Measurements from ENCODE around the gene PREB. TPM values are rescaled to one million over a fixed set of nuclear protein-coding genes. Genes with fewer than 3 reads are reported as not detected.
"Not testable (repeated sequence)": the region's sequence is repeated elsewhere in the genome, so short reads cannot be mapped to it uniquely, and the experiment has no call there.

PREB gene
- total RNA-seq, 1 donor from 2014 or later: 53.6 TPM

DNA sequence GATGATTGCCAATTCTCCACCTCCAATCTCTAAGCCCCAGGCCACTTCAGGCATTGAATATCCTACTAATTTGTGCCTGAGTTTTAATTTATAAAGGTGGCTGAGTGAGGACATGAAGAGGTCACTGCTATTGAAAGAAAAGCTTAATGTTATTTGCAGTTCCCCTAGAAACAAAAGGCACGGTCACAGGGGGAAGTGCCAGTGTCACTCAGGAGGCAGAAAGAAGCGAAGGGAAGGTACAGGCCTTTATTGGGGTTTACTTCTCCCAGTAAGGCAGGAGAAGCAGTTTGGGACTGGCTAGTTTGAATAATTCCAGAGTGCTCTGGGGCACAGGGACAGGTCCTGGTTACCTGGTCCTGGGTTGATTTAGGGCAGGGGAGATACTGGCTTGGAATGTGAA lies 12.5 kb downstream of the PREB start:
- Mint-ChIP-seq H3K9me3 (no peaks in the 10 kb centered on the region), H3K4me3 (peak overlapping the region; percentile 22), H3K27ac (no peak overlapping the region), H3K27me3 (peaks cover 67% of the 10 kb centered on the region), H3K36me3 (no peaks in the 10 kb centered on the region), H3K4me1 (ENCODE audit: unreplicated experiment) (peaks cover 13% of the 10 kb centered on the region)
- no peak for DNase-seq (ENCODE audit: extremely low spot score, unreplicated experiment)
- TF ChIP-seq, protein P1, sequence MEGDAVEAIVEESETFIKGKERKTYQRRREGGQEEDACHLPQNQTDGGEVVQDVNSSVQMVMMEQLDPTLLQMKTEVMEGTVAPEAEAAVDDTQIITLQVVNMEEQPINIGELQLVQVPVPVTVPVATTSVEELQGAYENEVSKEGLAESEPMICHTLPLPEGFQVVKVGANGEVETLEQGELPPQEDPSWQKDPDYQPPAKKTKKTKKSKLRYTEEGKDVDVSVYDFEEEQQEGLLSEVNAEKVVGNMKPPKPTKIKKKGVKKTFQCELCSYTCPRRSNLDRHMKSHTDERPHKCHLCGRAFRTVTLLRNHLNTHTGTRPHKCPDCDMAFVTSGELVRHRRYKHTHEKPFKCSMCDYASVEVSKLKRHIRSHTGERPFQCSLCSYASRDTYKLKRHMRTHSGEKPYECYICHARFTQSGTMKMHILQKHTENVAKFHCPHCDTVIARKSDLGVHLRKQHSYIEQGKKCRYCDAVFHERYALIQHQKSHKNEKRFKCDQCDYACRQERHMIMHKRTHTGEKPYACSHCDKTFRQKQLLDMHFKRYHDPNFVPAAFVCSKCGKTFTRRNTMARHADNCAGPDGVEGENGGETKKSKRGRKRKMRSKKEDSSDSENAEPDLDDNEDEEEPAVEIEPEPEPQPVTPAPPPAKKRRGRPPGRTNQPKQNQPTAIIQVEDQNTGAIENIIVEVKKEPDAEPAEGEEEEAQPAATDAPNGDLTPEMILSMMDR (conservative IDR thresholded peaks at IDR 0.05): no peak

DNA sequence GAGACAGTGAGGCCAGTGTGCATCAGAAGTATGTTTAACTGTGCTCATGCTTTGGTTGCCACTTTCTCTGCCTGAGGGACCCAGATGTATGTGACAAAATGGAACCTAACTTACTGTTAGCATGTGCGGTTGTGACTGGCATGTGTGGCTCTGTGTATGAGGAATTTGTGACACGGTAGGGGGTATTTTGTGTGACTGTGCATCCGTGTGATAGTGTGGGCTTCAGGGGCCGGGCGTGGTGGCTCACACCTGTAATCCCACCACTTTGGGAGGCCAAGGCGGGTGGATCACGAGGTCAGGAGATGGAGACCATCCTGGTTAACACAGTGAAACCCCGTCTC lies 15.1 kb downstream of the PREB start:
- H3K9me3 Mint-ChIP-seq; DNase-seq (ENCODE audit: extremely low spot score, unreplicated experiment); H3K27ac Mint-ChIP-seq; H3K4me1 Mint-ChIP-seq (ENCODE audit: unreplicated experiment); H3K36me3 Mint-ChIP-seq: not testable (repeated sequence)
- peak overlapping the region; percentile 86 for H3K4me3 Mint-ChIP-seq
- H3K27me3 Mint-ChIP-seq: peaks cover 75% of the 10 kb centered on the region

DNA sequence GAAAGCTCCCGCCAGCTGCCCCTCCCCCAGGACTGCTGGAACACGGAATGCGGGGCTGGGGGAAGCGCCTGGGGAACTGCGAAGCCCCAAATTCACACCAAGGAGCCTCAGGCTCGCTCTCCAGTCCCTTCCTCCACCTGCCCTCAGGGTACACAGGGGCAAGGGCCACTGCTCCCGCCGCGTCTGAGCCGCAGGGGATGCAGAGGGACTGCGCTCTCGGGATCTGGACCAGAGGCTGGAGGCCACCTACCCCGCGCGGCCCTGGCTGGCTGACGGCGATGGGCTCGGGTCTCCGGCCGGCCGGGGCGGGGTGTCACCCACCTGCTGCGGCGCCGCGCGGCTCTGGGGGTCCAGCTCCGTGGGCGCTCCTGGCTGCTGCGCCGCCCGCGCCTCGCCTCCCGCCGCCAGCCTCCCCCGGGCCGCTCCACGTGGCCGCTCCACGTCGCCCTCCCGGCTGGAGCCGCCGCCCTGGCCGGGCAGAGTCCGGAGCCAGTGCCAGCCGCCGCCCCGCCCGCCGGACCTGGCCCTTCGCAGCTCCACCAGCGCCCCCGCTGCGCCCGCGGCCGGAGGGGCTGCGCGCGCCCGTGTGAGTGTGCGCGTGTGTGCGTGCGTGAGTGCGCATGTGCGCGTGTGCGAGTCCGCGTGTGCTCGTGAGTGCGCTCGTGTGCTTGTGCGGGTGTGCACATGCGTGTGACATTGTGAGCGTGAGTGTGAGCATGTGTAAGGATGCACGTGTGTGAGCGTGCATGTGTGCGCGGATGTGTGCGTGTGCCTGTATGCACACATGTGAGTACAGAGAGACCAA lies 15.7 kb downstream of the PREB start, which contains the start of gene CGREF1:
CGREF1 (minus strand) TSS at position 604 of the 805 bp plus-strand sequence. CDS start 14,762 bp downstream, outside the sequence.
- no peaks in the 10 kb centered on the region for H3K9me3 Mint-ChIP-seq
- no peak within 1 kb of the TSS for H3K27ac Mint-ChIP-seq
- DNase-seq (ENCODE audit: extremely low spot score, unreplicated experiment): no peak
- H3K36me3 Mint-ChIP-seq: no peaks in the 10 kb centered on the region
- TF ChIP-seq, protein P1 (conservative IDR thresholded peaks at IDR 0.05): no peak
- H3K4me3 Mint-ChIP-seq: peak within 1 kb of the TSS; percentile 86
- H3K4me1 Mint-ChIP-seq (ENCODE audit: unreplicated experiment): peaks cover 9% of the 10 kb centered on the region
- H3K27me3 Mint-ChIP-seq: peaks cover 78% of the 10 kb centered on the region

DNA sequence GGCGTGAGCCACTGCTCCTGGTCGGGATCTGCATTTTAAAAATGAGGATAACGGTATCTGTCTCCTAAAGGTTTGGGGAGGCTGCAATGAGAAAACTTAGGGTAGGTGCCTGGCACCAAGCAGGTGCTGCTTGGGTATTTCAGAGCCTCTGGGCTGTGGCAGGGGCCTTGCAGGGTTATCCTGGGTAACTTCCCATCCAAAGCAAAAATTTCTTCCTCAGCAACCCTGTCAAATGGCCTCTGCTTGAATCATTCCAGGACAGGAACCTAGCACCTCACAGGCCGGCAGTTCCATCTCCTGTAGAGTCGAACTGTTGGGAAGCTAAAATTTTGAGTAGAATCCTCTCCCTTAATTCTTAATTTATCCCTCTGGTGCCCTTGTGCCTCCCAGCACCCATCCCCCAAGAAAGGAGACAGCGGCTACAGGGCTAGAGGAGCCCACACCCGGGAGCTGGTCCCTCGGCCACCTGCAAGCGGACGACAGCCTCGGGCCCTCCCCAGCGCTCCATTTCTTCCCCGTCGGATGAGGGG lies 16.4 kb downstream of the PREB start:
- Mint-ChIP-seq H3K27ac (no peak overlapping the region), H3K27me3 (peaks cover 79% of the 10 kb centered on the region), H3K4me1 (ENCODE audit: unreplicated experiment) (peaks cover 6% of the 10 kb centered on the region), H3K9me3 (no peaks in the 10 kb centered on the region), H3K36me3 (no peaks in the 10 kb centered on the region), H3K4me3 (peak overlapping the region; percentile 62)
- TF ChIP-seq, protein P1 (conservative IDR thresholded peaks at IDR 0.05): no peak
- DNase-seq (ENCODE audit: extremely low spot score, unreplicated experiment): no peak

DNA sequence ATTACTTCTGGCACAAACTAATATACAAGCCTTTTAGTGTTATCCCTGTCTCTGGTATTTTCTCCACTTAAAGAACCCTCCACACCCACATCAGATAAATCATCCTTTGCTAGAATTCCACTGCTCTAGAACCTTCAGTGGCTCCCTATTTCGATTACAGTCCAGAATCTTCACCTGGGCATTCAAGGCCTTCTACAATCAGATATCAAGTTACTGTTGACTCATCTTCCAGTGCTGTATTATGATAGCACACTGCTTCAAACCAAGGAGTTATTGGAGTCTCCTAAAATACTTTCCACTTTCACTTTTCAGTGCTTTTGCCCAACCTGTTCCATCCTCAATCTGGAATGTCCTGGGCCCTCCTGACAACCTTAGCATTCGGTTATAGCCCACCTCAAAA lies 18.9 kb downstream of the PREB start:
- Mint-ChIP-seq H3K4me1 (ENCODE audit: unreplicated experiment) (peaks cover 4% of the 10 kb centered on the region), H3K4me3 (no peak overlapping the region), H3K36me3 (no peaks in the 10 kb centered on the region), H3K27me3 (peaks cover 66% of the 10 kb centered on the region), H3K9me3 (no peaks in the 10 kb centered on the region), H3K27ac (no peak overlapping the region)
- DNase-seq (ENCODE audit: extremely low spot score, unreplicated experiment): no peak
- TF ChIP-seq, protein P1 (conservative IDR thresholded peaks at IDR 0.05): no peak

DNA sequence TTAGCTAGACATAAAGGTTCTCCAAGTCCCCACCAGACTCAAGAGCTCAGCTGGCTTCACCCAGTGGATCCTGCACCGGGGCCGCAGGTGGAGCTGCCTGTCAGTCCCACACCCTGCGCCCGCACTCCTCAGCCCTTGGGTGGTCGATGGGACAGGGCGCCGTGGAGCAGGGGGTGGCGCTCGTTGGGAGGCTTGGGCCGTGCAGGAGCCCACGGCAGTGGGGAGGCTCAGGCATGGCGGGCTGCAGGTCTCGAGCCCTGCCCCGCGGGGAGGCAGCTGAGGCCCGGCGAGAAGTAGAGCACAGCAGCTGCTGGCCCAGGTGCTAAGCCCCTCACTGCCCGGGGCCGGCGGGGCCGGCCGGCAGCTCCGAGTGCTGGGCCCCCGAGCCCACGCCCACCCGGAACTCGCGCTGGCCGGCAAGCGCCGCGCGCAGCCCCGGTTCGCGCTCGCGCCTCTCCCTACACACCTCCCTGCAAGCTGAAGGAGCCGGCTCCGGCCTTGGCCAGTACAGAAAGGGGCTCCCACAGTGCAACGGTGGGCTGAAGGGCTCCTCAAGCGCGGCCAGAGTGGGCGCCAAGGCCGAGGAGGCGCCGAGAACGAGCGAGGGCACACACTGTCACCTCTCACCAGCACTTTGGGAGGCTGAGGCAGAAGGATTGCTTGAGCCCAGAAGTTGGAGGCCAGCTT lies 22.9 kb downstream of the PREB start:
- DNase-seq (ENCODE audit: extremely low spot score, unreplicated experiment); H3K4me1 Mint-ChIP-seq (ENCODE audit: unreplicated experiment); H3K9me3 Mint-ChIP-seq; H3K4me3 Mint-ChIP-seq; H3K36me3 Mint-ChIP-seq; H3K27ac Mint-ChIP-seq: not testable (repeated sequence)
- peaks cover 34% of the 10 kb centered on the region for H3K27me3 Mint-ChIP-seq

DNA sequence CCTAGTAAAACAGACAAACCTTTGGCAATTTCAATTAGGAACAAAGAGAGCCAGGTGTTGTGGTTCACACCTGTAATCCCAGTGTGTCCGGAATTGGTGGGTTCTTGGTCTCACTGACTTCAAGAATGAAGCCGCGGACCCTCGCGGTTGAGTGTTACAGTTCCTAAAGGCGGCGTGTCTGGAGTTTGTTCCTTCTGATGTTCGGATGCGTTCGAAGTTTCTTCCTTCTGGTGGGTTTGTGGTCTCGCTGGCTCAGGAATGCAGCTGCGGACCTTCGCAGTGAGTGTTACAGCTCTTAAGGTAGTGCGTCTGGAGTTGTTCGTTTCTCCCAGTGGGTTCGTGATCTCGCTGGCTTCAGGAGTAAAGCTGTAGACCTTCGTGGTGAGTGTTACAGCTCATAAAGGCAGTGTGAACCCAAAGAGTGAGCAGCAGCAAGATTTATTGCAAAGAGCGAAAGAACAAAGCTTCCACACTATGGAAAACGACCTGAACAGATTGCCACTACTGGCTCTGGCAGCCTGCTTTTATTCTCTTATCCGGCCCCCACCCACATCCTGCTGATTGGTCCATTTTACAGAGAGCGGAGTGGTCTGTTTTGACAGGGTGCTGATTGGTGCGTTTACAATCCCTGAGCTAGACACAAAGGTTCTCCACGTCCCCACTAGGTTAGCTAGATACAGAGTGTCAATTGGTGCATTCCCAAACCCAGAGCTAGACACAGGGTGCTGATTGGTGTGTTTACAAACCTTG lies 23.7 kb downstream of the PREB start:
- not testable (repeated sequence) for H3K4me1 Mint-ChIP-seq (ENCODE audit: unreplicated experiment); H3K4me3 Mint-ChIP-seq; H3K36me3 Mint-ChIP-seq; H3K27ac Mint-ChIP-seq; H3K9me3 Mint-ChIP-seq; DNase-seq (ENCODE audit: extremely low spot score, unreplicated experiment)
- H3K27me3 Mint-ChIP-seq: peaks cover 34% of the 10 kb centered on the region
